H9 (cell line): Measurements from ENCODE around the gene PROX2. TPM values are rescaled to one million over a fixed set of nuclear protein-coding genes. Genes with fewer than 3 reads are reported as not detected.

Experiments
- DNase-seq: peaks from one replicate; pipeline ENCODE4 v3.0.0-alpha.2; 2017
- H2AFZ ChIP-seq: one replicate; pipeline ENCODE4 v1.6.1; 2013; ENCODE audit warnings: mild to moderate bottlenecking, low read length, control low read depth, moderate library complexity
- H2AK5ac ChIP-seq: 2 replicates; pipeline ENCODE4 v1.6.1; 2013; ENCODE audit warnings: low read length, control low read depth, mixed read lengths; ENCODE audit not compliant: insufficient read length
- H2BK120ac ChIP-seq: one replicate; pipeline ENCODE4 v1.6.1; 2013; ENCODE audit warnings: low read depth, mild to moderate bottlenecking, low read length, control low read depth, inconsistent platforms; ENCODE audit not compliant: poor library complexity, severe bottlenecking
- H2BK12ac ChIP-seq: 2 replicates; pipeline ENCODE4 v1.6.1; 2013; ENCODE audit warnings: low read length, control low read depth, mixed read lengths, low read depth; ENCODE audit not compliant: insufficient read length
- H2BK15ac ChIP-seq: 2 replicates; pipeline ENCODE4 v1.6.1; 2013; ENCODE audit warnings: low read depth, low read length, control low read depth
- H2BK20ac ChIP-seq: one replicate; pipeline ENCODE4 v1.6.1; 2013; ENCODE audit warnings: low read depth, mild to moderate bottlenecking, low read length, control low read depth, inconsistent platforms; ENCODE audit not compliant: poor library complexity, severe bottlenecking
- H2BK5ac ChIP-seq: 2 replicates; pipeline ENCODE4 v1.6.1; 2013; ENCODE audit warnings: low read length, control low read depth, mixed read lengths; ENCODE audit not compliant: insufficient read length
- H3K14ac ChIP-seq: 2 replicates; pipeline ENCODE4 v1.6.1; 2013; ENCODE audit warnings: low read length, control low read depth; ENCODE audit not compliant: insufficient read depth
- H3K18ac ChIP-seq: 2 replicates; pipeline ENCODE4 v1.6.1; 2013; ENCODE audit warnings: low read depth, mild to moderate bottlenecking, mixed read lengths, low read length, control low read depth; ENCODE audit not compliant: insufficient read length
- H3K23ac ChIP-seq: 2 replicates; pipeline ENCODE4 v1.6.1; 2013; ENCODE audit warnings: low read length, control low read depth, mixed read lengths, low read depth; ENCODE audit not compliant: insufficient read length
- H3K23me2 ChIP-seq: 2 replicates; pipeline ENCODE4 v1.6.1; 2013; ENCODE audit warnings: low read depth, mild to moderate bottlenecking, mixed read lengths, low read length, control low read depth; ENCODE audit not compliant: insufficient read length, poor library complexity, severe bottlenecking
- H3K27ac ChIP-seq: 2 replicates; pipeline ENCODE4 v1.5.1; 2013; ENCODE audit warnings: low read length, control low read depth, mixed read lengths, low read depth; ENCODE audit not compliant: insufficient read length
- H3K27me3 ChIP-seq: 2 replicates; pipeline ENCODE4 v1.6.1; 2013; ENCODE audit warnings: low read length, control low read depth, inconsistent platforms; ENCODE audit not compliant: insufficient read depth
- H3K4ac ChIP-seq: 2 replicates; pipeline ENCODE4 v1.6.1; 2013; ENCODE audit warnings: low read depth, mild to moderate bottlenecking, control low read depth, inconsistent platforms, low read length, moderate library complexity
- H3K4me1 ChIP-seq: 2 replicates; pipeline ENCODE4 v1.6.1; 2013; ENCODE audit warnings: low read length, control low read depth, inconsistent platforms; ENCODE audit not compliant: insufficient read depth
- H3K4me2 ChIP-seq: 2 replicates; pipeline ENCODE4 v1.6.1; 2013; ENCODE audit warnings: low read length, control low read depth, mixed read lengths; ENCODE audit not compliant: insufficient read length, insufficient read depth
- H3K56ac ChIP-seq: 2 replicates; pipeline ENCODE4 v1.6.1; 2013; ENCODE audit warnings: low read depth, mild to moderate bottlenecking, mixed read lengths, low read length, control low read depth; ENCODE audit not compliant: insufficient read length
- H3K79me1 ChIP-seq: 2 replicates; pipeline ENCODE4 v1.6.1; 2013; ENCODE audit warnings: low read depth, mild to moderate bottlenecking, moderate library complexity, low read length, control low read depth, inconsistent platforms; ENCODE audit not compliant: insufficient read depth, poor library complexity, severe bottlenecking
- H3K79me2 ChIP-seq: 2 replicates; pipeline ENCODE4 v1.6.1; 2013; ENCODE audit warnings: low read length, control low read depth, inconsistent platforms; ENCODE audit not compliant: insufficient read depth
- H3K9ac ChIP-seq: 2 replicates; pipeline ENCODE4 v1.6.1; 2013; ENCODE audit warnings: low read length, control low read depth, mixed read lengths; ENCODE audit not compliant: insufficient read length; ENCODE audit errors: extremely low read depth
- H3K9me3 ChIP-seq: one replicate; pipeline ENCODE4 v1.6.1; 2013; ENCODE audit warnings: low read depth, low read length, inconsistent platforms; ENCODE audit not compliant: control insufficient read depth
- H3T11ph ChIP-seq: one replicate; pipeline ENCODE4 v1.6.1; 2013; ENCODE audit warnings: mild to moderate bottlenecking, low read length, control low read depth, inconsistent platforms
- H4K20me1 ChIP-seq: one replicate; pipeline ENCODE4 v1.6.1; 2013; ENCODE audit not compliant: control insufficient read depth, insufficient read length, insufficient read depth
- H4K5ac ChIP-seq: 2 replicates; pipeline ENCODE4 v1.6.1; 2013; ENCODE audit warnings: low read depth, mild to moderate bottlenecking, mixed read lengths, low read length, control low read depth; ENCODE audit not compliant: insufficient read length
- H4K8ac ChIP-seq: replicated peaks from 2 replicates; pipeline ENCODE4 v1.6.1; 2013; ENCODE audit warnings: low read length, control low read depth, mixed read lengths, low read depth; ENCODE audit not compliant: insufficient read length
- H4K91ac ChIP-seq: 2 replicates; pipeline ENCODE4 v1.6.1; 2013; ENCODE audit warnings: low read depth, mild to moderate bottlenecking, moderate library complexity, mixed read lengths, low read length, control low read depth; ENCODE audit not compliant: insufficient read length
- H3K27ac Mint-ChIP-seq, 3 experiments: 2 replicates in 2 of 3; 3 replicates in 1 of 3; pipeline ENCODE4 v1.8.0; 2020 to 2021; ENCODE audit warnings: mixed read lengths in 3 of 3, mild to moderate bottlenecking in 1 of 3, moderate library complexity in 1 of 3
- H3K27me3 Mint-ChIP-seq: 2 replicates; pipeline ENCODE4 v1.8.0; 2021; ENCODE audit warnings: low read depth, mild to moderate bottlenecking, moderate library complexity, mixed read lengths
- H3K36me3 Mint-ChIP-seq, 3 experiments: 2 replicates in 2 of 3; 3 replicates in 1 of 3; pipeline ENCODE4 v1.8.0; 2020 to 2021; ENCODE audit warnings: low read depth in 3 of 3, mixed read lengths in 3 of 3; ENCODE audit not compliant: insufficient read depth in 1 of 3
- H3K4me1 Mint-ChIP-seq, 2 experiments: 2 replicates each; pipeline ENCODE4 v1.8.0; 2020; ENCODE audit warnings: mixed read lengths in 2 of 2
- H3K4me3 Mint-ChIP-seq, 2 experiments: 2 replicates in 1 of 2; 3 replicates in 1 of 2; pipeline ENCODE4 v1.8.0; 2020 to 2021; ENCODE audit warnings: mild to moderate bottlenecking in 2 of 2, mixed read lengths in 2 of 2, moderate library complexity in 1 of 2
- H3K9me3 Mint-ChIP-seq, 2 experiments: 2 replicates in 1 of 2; 3 replicates in 1 of 2; pipeline ENCODE4 v1.8.0; 2020; ENCODE audit warnings: mild to moderate bottlenecking in 2 of 2, mixed read lengths in 2 of 2, moderate library complexity in 1 of 2
- CTCF ChIP-seq: fragments of 200-600 bp; sonication (generic); conservative IDR thresholded peaks from 3 replicates; pipeline ENCODE4 v1.8.0; 2021; ENCODE audit warnings: antibody characterized with exemption, mild to moderate bottlenecking
- WGBS: extraction: QIAGEN DNeasy Blood & Tissue Kit; methylation state at CpG from one replicate; pipeline ENCODE4 v1.1.7; 2013; ENCODE audit warnings: missing lambda C conversion rate, low lambda C conversion rate, mixed read lengths; ENCODE audit not compliant: insufficient read length; ENCODE audit errors: extremely low coverage; 5-methylcytosine and 5-hydroxymethylcytosine counted together
- total RNA-seq: library from RNA; stranded (reverse); gene quantifications from 2 replicates; pipeline ENCODE4 v1.2.1, GENCODE V29; 2021

Gene PROX2
- total RNA-seq, 1 experiment from 2014 or later = not detected

GRCh38 chr14:74896400-74896799 is 20.5 kb upstream of the PROX2 start:
- Histone ChIP-seq H3K27ac (no peak overlapping the region), H3K9ac (no peak overlapping the region), H2AK5ac (no peak overlapping the region), H3K4me1 (no peaks in the 10 kb centered on the region), H3K4me2 (no peak overlapping the region), H3K23me2 (no peaks in the 10 kb centered on the region), H2BK120ac (no peak overlapping the region), H3K79me1 (no peaks in the 10 kb centered on the region), H4K5ac (no peak overlapping the region), H3K56ac (no peak overlapping the region), H2BK15ac (no peak overlapping the region), H3K18ac (no peak overlapping the region), H3K27me3 (no peaks in the 10 kb centered on the region), H3K4ac (no peak overlapping the region), H4K91ac (no peak overlapping the region), H3K9me3 (no peaks in the 10 kb centered on the region), H4K20me1 (no peaks in the 10 kb centered on the region), H3K14ac (no peak overlapping the region), H3T11ph (no peak overlapping the region), H4K8ac (no peak overlapping the region), H3K23ac (no peak overlapping the region), H3K79me2 (no peaks in the 10 kb centered on the region), H2AFZ (no peak overlapping the region), H2BK5ac (no peak overlapping the region), H2BK12ac (no peak overlapping the region), H2BK20ac (no peak overlapping the region)
- TF ChIP-seq CTCF = no peak
- Mint-ChIP-seq H3K36me3 (peaks cover 75 to 99% (median 98%) of the 10 kb centered on the region in 3 experiments; a peak in 6 of 7 replicates), H3K27ac (no peak overlapping the region), H3K4me1 (no peaks in the 10 kb centered on the region), H3K4me3 (no peak overlapping the region), H3K27me3 (no peaks in the 10 kb centered on the region), H3K9me3 (no peaks in the 10 kb centered on the region)
- WGBS = no CpG with 5 or more reads among the region's 3 CpGs
- DNase-seq = no peak
